Nephron (organoid): ENCODE measurements around the gene HSD17B12.

Source experiments
- H3K27ac Mint-ChIP-seq, 3 experiments: 2 replicates each; pipeline ENCODE4 v1.8.0; 2020; ENCODE audit warnings: mixed read lengths in 3 of 3, mild to moderate bottlenecking in 2 of 3, moderate library complexity in 1 of 3
- H3K27me3 Mint-ChIP-seq: 2 replicates; pipeline ENCODE4 v1.8.0; 2021; ENCODE audit warnings: low read depth, mild to moderate bottlenecking, moderate library complexity, mixed read lengths
- H3K36me3 Mint-ChIP-seq: 2 replicates; pipeline ENCODE4 v1.8.0; 2020; ENCODE audit warnings: low read depth, mixed read lengths
- H3K4me1 Mint-ChIP-seq: 2 replicates; pipeline ENCODE4 v1.8.0; 2020; ENCODE audit warnings: mixed read lengths
- H3K4me3 Mint-ChIP-seq, 3 experiments: 2 replicates each; pipeline ENCODE4 v1.8.0; 2020; ENCODE audit warnings: mild to moderate bottlenecking in 3 of 3, mixed read lengths in 3 of 3, moderate library complexity in 2 of 3
- H3K9me3 Mint-ChIP-seq: 2 replicates; pipeline ENCODE4 v1.8.0; 2020; ENCODE audit warnings: mixed read lengths
- CTCF ChIP-seq, 3 experiments: fragments of 200-600 bp; sonication (generic); IDR thresholded peaks; one replicate each; pipeline ENCODE4 v1.5.0; 2021; ENCODE audit warnings: antibody characterized with exemption in 3 of 3; ENCODE audit not compliant: unreplicated experiment in 3 of 3

HSD17B12 gene

GRCh38 chr11:43903078-43903477 lies 222.5 kb downstream of the HSD17B12 start:
- H3K4me3 Mint-ChIP-seq = no peak overlapping the region
- TF ChIP-seq CTCF (IDR thresholded peaks at IDR 0.05; ENCODE audit: unreplicated experiment in 3 of 3) = no peak
- H3K9me3 Mint-ChIP-seq = no peaks in the 10 kb centered on the region
- H3K4me1 Mint-ChIP-seq = peaks cover 21% of the 10 kb centered on the region
- peaks cover 69% of the 10 kb centered on the region for H3K36me3 Mint-ChIP-seq
- H3K27ac Mint-ChIP-seq = peak overlapping the region in 1 of 3 experiments; percentile 97
- H3K27me3 Mint-ChIP-seq = no peaks in the 10 kb centered on the region

GRCh38 chr11:43903969-43904368 lies 223.4 kb downstream of the HSD17B12 start:
- H3K4me3 Mint-ChIP-seq = no peak overlapping the region
- peaks cover 66% of the 10 kb centered on the region for H3K36me3 Mint-ChIP-seq
- peaks cover 21% of the 10 kb centered on the region for H3K4me1 Mint-ChIP-seq
- peak overlapping the region in 1 of 3 experiments; percentile 97 for H3K27ac Mint-ChIP-seq
- H3K9me3 Mint-ChIP-seq = no peaks in the 10 kb centered on the region
- no peak for TF ChIP-seq CTCF (IDR thresholded peaks at IDR 0.05; ENCODE audit: unreplicated experiment in 3 of 3)
- H3K27me3 Mint-ChIP-seq = no peaks in the 10 kb centered on the region

GRCh38 chr11:43904742-43905535 lies 224.4 kb downstream of the HSD17B12 start:
- TF ChIP-seq CTCF (IDR thresholded peaks at IDR 0.05; ENCODE audit: unreplicated experiment in 3 of 3) = no peak
- no peaks in the 10 kb centered on the region for H3K27me3 Mint-ChIP-seq
- H3K36me3 Mint-ChIP-seq = peaks cover 62% of the 10 kb centered on the region
- peaks cover 25% of the 10 kb centered on the region for H3K4me1 Mint-ChIP-seq
- no peaks in the 10 kb centered on the region for H3K9me3 Mint-ChIP-seq
- H3K4me3 Mint-ChIP-seq = peak overlapping the region; percentile 3 to 64 (median 58)
- peak overlapping the region; percentile 86 to 97 (median 91) for H3K27ac Mint-ChIP-seq

DNA sequence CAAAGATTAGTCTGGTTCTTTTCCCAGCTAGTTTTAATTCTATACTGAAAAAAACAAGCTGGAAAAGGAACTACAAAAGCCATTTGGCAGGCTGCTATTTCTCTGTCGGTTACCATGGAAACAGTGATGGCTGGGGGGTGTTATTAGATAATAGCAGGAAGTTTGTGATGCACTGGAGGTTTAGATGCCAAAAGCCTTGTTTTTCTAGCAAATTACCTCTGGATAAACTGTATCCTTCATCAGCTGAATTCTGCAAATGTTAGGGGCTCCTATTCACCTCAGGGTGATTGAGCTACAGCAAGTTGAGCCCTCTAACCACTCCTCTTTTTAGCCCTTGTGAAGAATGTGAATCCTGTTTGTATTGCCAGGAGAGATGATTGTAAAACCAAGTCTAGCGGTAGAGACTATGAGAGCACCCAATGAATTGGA lies 225.3 kb downstream of the HSD17B12 start:
- H3K36me3 Mint-ChIP-seq = peaks cover 64% of the 10 kb centered on the region
- H3K9me3 Mint-ChIP-seq = no peaks in the 10 kb centered on the region
- TF ChIP-seq CTCF (IDR thresholded peaks at IDR 0.05; ENCODE audit: unreplicated experiment in 3 of 3) = no peak
- H3K4me3 Mint-ChIP-seq = peak overlapping the region in 1 of 3 experiments; percentile 64
- no peaks in the 10 kb centered on the region for H3K27me3 Mint-ChIP-seq
- H3K4me1 Mint-ChIP-seq = peaks cover 24% of the 10 kb centered on the region
- H3K27ac Mint-ChIP-seq = peak overlapping the region; percentile 86 to 97 (median 91)
